Heart left ventricle (tissue), 16 donors: ENCODE measurements around the gene ASCC2. TPM values are rescaled to one million over a fixed set of nuclear protein-coding genes. Genes with fewer than 3 reads are reported as not detected.

Source experiments
- ATAC-seq, 4 donors: fragments of 200-7000 bp; cut with Tn5 transposase; one replicate each; pipeline ENCODE4 v1.9.1; 2020 to 2022; ENCODE audit warnings: moderate library complexity in 4 of 4, mild to moderate bottlenecking in 3 of 4, moderate number of reproducible peaks in 1 of 4
- DNase-seq, 5 donors: peaks; one replicate each; pipeline ENCODE4 v3.0.0-alpha.2; 2020
- H3K27ac ChIP-seq, 12 donors: fragments of 200-600 bp; sonication (generic) in 4 of 12; one replicate each; pipeline versions ENCODE4 v1.5.0 to v1.8.0; 2016 to 2022; ENCODE audit warnings: mild to moderate bottlenecking in 2 of 12
- H3K27me3 ChIP-seq, 9 donors: fragments of 200-600 bp; sonication (generic) in 2 of 9; one replicate each; pipeline versions ENCODE4 v1.5.1 to v1.8.0; 2016 to 2022; ENCODE audit warnings: mild to moderate bottlenecking in 3 of 9
- H3K36me3 ChIP-seq, 9 donors: fragments of 200-600 bp; sonication (generic) in 2 of 9; one replicate each; pipeline versions ENCODE4 v1.5.0 to v1.8.0; 2018 to 2022; ENCODE audit warnings: mild to moderate bottlenecking in 2 of 9
- H3K4me1 ChIP-seq, 12 donors: fragments of 200-600 bp; sonication (generic) in 4 of 12; one replicate each; pipeline versions ENCODE4 v1.5.0 to v1.8.0; 2016 to 2022; ENCODE audit warnings: mild to moderate bottlenecking in 3 of 12
- H3K4me3 ChIP-seq, 12 donors: fragments of 200-600 bp; sonication (generic) in 4 of 12; one replicate each; pipeline versions ENCODE4 v1.5.0 to v1.8.0; 2017 to 2022; ENCODE audit warnings: mild to moderate bottlenecking in 9 of 12, moderate library complexity in 4 of 12
- H3K9me3 ChIP-seq, 12 donors: fragments of 200-600 bp; sonication (generic) in 4 of 12; one replicate each; pipeline versions ENCODE4 v1.5.0 to v1.8.0; 2016 to 2022; ENCODE audit warnings: mild to moderate bottlenecking in 1 of 12
- POLR2A ChIP-seq, 2 donors: fragments of 450-650 bp; IDR thresholded peaks; one replicate each; pipeline ENCODE4 v1.6.1; 2017; ENCODE audit warnings: antibody characterized with exemption in 2 of 2, mild to moderate bottlenecking in 2 of 2, moderate library complexity in 2 of 2
- WGBS, 4 donors: extraction: QIAGEN DNeasy Blood & Tissue Kit in 2 of 4; methylation state at CpG; one replicate each; pipeline versions ENCODE4 v1.1.5 to v1.1.7; 2013 to 2018; 5-methylcytosine and 5-hydroxymethylcytosine counted together
- intact Hi-C, 10 donors: fragments of 100-400 bp; cut with DNase I; formaldehyde crosslinking; loops; one replicate each; pipeline versions ENCODE4 v1.11.1 to v1.14.2; 2022
- polyA plus RNA-seq, 2 donors: library from polyadenylated mRNA; stranded (reverse); fragments of 200-250 nt; gene quantifications; one replicate each; pipeline ENCODE4 v1.2.3, GENCODE V29; 2013
- total RNA-seq, 9 donors: library from RNA; depleted of rRNA in 2 of 9; stranded (reverse); fragments of >200 nt in 2 of 9; fragmentation: NEBNext Ultra II Directional in 3 of 9; extraction: Animal tissue kit (Norgen Biotek cat#: 25700) in 3 of 9; gene quantifications; one replicate each; pipeline versions ENCODE4 v1.1.0 to v1.2.4, GENCODE V29; 2016 to 2023
- TF ChIP-seq, protein P1 (sequence below), 12 donors: fragments of 200-600 bp; sonication (generic) in 4 of 12; IDR thresholded peaks; one replicate each; pipeline versions ENCODE4 v1.5.0 to v1.8.0; 2018 to 2022; ENCODE audit warnings: antibody characterized with exemption in 12 of 12, mild to moderate bottlenecking in 5 of 12
- donor health status: ischemic (EF 13 %, LVEDD 7.1; RV severe dilation, severe dysfunction).
- donor health status: healthy with polysubstance abuse.
- donor health status: DM: no; HTN: yes; CAD: no.
- donor health status: DM: no; HTN: no; CAD: no.
- donor health status: ischemic (EF 25% LVEDD 6.9; RV normal size, moderate dysfunction).
- donor health status: ischemic (EF 25% LVEDD 5.7; RV mildly dilated, moderate dysfunction).
- donor health status: healthy.
- donor health status: DM: yes; HTN: yes; CAD: no.
- donor health status: ischemic (EF 35%, LVEDD 5.7; RV mildly dilated, moderate dysfunction).
- donor health status: nonischemic (EF 11% LVEDD 7.7; RV severe dilation, severe dysfunction).
- donor health status: DM: yes; HTN: yes; CAD: no.
- donor health status: PGD.
- donor health status: ischemic (EF 29% LVEDD 5.4; RV normal size, mild dysfunction).
- donor health status: nonischemic (EF 23%, LVEDD 6.1; RV moderate dilation, normal function).

Gene ASCC2
- total and polyA plus RNA-seq, 11 donors = 23.6 to 77.1 (median 36.7) TPM

DNA sequence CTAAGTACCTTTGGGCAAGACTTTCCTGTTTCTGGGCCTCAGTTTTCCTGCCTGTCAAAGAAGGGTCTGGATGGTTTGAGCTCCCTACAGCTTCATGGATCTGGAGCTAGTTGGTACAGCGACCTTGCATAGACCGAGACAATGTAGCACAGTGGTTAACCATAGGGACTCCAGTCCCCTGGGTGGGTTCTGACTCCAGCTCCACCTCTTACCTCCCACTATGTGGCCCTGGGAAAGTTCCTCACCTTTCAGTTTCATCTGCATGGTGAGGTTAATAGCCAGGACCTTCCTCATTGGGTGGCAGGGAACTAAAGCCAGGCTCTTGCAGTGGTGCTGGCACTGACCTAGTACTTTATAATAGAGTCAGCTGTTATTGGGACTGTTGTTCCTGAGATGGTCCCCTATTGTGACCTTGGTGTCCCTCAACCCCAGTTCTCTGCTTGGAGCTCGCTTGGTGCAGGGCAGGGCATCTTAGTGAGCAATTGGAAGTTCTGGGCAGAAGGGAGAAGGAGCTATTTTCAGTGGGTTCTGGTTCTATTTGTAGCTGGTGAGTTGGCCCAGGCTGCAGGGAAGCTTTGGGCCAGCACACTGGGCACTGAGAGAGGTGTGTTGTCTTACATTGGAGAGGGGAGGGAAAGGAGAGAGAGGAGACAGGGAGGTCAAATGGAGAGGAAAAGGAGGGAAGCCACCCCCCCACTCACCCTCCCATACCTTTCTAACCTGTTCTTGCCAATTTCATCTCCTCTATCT, 34.2 kb upstream of the ASCC2 start:
- no peak for TF ChIP-seq POLR2A (IDR thresholded peaks at IDR 0.05)
- TF ChIP-seq, protein P1, sequence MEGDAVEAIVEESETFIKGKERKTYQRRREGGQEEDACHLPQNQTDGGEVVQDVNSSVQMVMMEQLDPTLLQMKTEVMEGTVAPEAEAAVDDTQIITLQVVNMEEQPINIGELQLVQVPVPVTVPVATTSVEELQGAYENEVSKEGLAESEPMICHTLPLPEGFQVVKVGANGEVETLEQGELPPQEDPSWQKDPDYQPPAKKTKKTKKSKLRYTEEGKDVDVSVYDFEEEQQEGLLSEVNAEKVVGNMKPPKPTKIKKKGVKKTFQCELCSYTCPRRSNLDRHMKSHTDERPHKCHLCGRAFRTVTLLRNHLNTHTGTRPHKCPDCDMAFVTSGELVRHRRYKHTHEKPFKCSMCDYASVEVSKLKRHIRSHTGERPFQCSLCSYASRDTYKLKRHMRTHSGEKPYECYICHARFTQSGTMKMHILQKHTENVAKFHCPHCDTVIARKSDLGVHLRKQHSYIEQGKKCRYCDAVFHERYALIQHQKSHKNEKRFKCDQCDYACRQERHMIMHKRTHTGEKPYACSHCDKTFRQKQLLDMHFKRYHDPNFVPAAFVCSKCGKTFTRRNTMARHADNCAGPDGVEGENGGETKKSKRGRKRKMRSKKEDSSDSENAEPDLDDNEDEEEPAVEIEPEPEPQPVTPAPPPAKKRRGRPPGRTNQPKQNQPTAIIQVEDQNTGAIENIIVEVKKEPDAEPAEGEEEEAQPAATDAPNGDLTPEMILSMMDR (IDR thresholded peaks at IDR 0.05) = no peak
- Histone ChIP-seq H3K4me1 (peaks cover 0 to 21% (median 5%) of the 10 kb centered on the region in 12 donors), H3K27ac (peak overlapping the region in 9 of 12 donors; percentile 29 to 66 (median 35)), H3K4me3 (no peak overlapping the region), H3K27me3 (no peaks in the 10 kb centered on the region), H3K36me3 (no peaks in the 10 kb centered on the region), H3K9me3 (no peaks in the 10 kb centered on the region)
- WGBS, 4 donors = 80 to 90% (median 87%) methylated on average over 3 of the region's 3 CpGs
- DNase-seq (peak in 3 of 5 donors; percentile 19 to 44 (median 40)), ATAC-seq (peak; percentile 85 to 93 (median 88))
- intact Hi-C loops = no loop called here

DNA sequence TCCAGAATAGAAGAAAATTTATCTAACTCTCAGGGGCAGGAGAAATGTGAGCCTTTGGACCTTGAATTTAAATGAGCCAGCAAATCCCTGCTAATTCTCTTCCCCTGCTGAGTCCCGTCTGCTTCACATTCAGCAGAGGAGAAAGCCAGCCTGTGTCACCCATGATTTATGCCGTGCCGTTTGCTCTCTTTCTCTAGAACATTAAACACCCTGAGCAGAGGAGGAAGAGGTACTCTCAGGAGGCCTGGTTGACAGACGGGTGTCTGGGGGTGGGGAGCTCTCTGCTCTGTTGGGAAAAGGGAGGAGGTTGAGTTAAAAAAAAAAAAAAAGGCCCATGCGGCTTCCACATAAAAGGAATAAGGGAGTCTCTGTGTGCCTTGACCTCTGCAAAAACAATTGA, 33.6 kb upstream of the ASCC2 start:
- WGBS, 4 donors = 50 to 72% (median 61%) methylated on average over 5 of the region's 5 CpGs
- H3K27me3 ChIP-seq = no peaks in the 10 kb centered on the region
- H3K9me3 ChIP-seq = no peaks in the 10 kb centered on the region
- H3K4me3 ChIP-seq = no peak overlapping the region
- peaks cover 0 to 21% (median 5%) of the 10 kb centered on the region in 12 donors for H3K4me1 ChIP-seq
- no peak for DNase-seq
- peak in 1 of 4 donors; percentile 25 for ATAC-seq
- TF ChIP-seq, protein P1 (IDR thresholded peaks at IDR 0.05) = no peak
- no peak for TF ChIP-seq POLR2A (IDR thresholded peaks at IDR 0.05)
- H3K27ac ChIP-seq = peak overlapping the region in 3 of 12 donors; percentile 29 to 63 (median 38)
- intact Hi-C loops = no loop called here
- no peaks in the 10 kb centered on the region for H3K36me3 ChIP-seq

DNA sequence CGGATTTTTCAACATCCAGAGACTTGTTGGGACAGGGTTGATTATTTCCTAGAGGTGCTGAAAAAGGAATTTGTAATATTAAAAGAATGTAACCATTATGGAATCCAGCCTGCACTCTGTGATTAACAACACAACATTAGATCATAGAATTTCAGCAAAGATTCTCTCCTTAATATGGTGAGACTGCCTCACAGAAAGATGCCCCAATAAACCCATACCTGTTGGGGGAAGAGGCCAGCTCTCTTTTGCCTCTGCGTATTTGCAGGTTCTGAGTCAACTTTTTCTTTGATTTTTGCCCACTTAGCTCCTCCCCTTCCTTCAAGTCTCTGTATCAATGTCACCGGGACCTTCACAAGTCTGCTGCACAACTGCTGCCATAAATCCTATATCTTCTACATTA, 32.5 kb upstream of the ASCC2 start:
- Histone ChIP-seq H3K4me1 (peaks cover 0 to 21% (median 5%) of the 10 kb centered on the region in 12 donors), H3K27ac (no peak overlapping the region), H3K4me3 (no peak overlapping the region), H3K36me3 (no peaks in the 10 kb centered on the region), H3K27me3 (no peaks in the 10 kb centered on the region), H3K9me3 (no peaks in the 10 kb centered on the region)
- no peak for ATAC-seq
- intact Hi-C loops = no loop called here
- TF ChIP-seq, protein P1 (IDR thresholded peaks at IDR 0.05) = no peak
- no peak for TF ChIP-seq POLR2A (IDR thresholded peaks at IDR 0.05)
- 60 to 94% (median 79%) methylated on average over 2 to 3 of the region's 3 CpGs for WGBS, 4 donors
- no peak for DNase-seq

DNA sequence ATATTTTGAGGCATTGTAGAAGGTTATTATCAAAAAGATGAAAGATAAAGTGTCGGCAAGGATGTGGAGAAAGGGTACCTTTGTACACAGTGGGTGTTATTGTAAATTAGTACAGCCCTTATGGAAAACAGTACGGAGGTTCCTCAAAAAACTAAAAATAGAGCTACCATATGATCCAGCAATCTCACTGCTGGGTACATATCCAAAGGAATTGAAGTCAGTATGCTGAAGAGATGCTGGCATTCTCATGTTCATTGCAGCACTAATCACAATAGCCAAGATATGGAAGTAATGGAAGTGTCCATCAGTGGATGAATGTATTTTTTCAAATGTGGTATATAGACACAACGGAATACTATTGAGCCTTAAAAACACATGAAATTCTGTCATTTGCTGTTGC, 29.8 kb upstream of the ASCC2 start:
- Histone ChIP-seq H3K27me3 (no peaks in the 10 kb centered on the region), H3K4me1 (peaks cover 0 to 20% (median 5%) of the 10 kb centered on the region in 12 donors), H3K4me3 (no peak overlapping the region), H3K27ac (peak overlapping the region in 1 of 12 donors; percentile 29), H3K9me3 (no peaks in the 10 kb centered on the region), H3K36me3 (no peaks in the 10 kb centered on the region)
- no peak for TF ChIP-seq POLR2A (IDR thresholded peaks at IDR 0.05)
- no peak for ATAC-seq
- DNase-seq = no peak
- intact Hi-C loops = no loop called here
- WGBS, 4 donors = 48 to 56% (median 55%) methylated on average over 3 of the region's 3 CpGs
